AG04449 (cell line): ENCODE results near the gene CSK.

ENCODE experiments used
- CTCF ChIA-PET: fragments of 350-600 bp; formaldehyde crosslinking; extraction: SDS; loops from one replicate; lab custom pipeline; 2021; ENCODE audit warnings: antibody characterized with exemption; lab: Yijun Ruan, JAX
- POLR2A ChIA-PET: fragments of 400-600, 350-600 bp; formaldehyde crosslinking; extraction: SDS; loops from one replicate; lab custom pipeline; 2020; ENCODE audit warnings: antibody characterized with exemption, inconsistent platforms; lab: Yijun Ruan, JAX
- DNase-seq: peaks from one replicate; pipeline ENCODE4 v3.0.0-alpha.2; 2010; ENCODE audit warnings: low read depth, low spot score
- H3K4me3 ChIP-seq: 2 replicates; pipeline ENCODE4 v1.5.1; 2011; ENCODE audit warnings: low read depth, mild to moderate bottlenecking, control low read depth, low read length
- CTCF ChIP-seq: IDR thresholded peaks from one replicate; pipeline ENCODE4 v1.5.1; 2011; ENCODE audit warnings: mild to moderate bottlenecking, moderate library complexity, low read length, control low read depth, inconsistent platforms; ENCODE audit not compliant: insufficient read depth; ENCODE audit errors: missing control alignments

Gene CSK

GRCh38 chr15:74746389-74746788 lies 35.5 kb upstream of the CSK start:
- POLR2A ChIA-PET, result no interaction called here
- CTCF ChIA-PET, result interaction anchor here (1.1 to 1.8 kb wide), 2 partner anchors 111 to 114 kb away, joined by 3 to 6 read pairs; no protein-coding TSS in a partner anchor
- no peak for TF ChIP-seq CTCF
- H3K4me3 ChIP-seq, result no peak overlapping the region
- no peak for DNase-seq

- ChIA-PET CTCF (interaction anchor here (1.3 to 2.9 kb wide), 3 partner anchors 20 to 113 kb away, joined by 4 to 10 read pairs (median 8); no protein-coding TSS in a partner anchor), POLR2A (no interaction called here)
- no peak for DNase-seq
- no peak within 1 kb of the TSS for H3K4me3 ChIP-seq
- no peak for TF ChIP-seq CTCF
Observed at GRCh38 chr15:74748322-74748946, 33.4 kb upstream of the CSK start, which contains the start of gene CYP1A2. Gene CYP1A2, plus strand, starts transcription at chr15:74748845. Its CDS starts 894 bp downstream, at chr15:74749739.

GRCh38 chr15:74749832-74750231 lies 32.0 kb upstream of the CSK start:
- no peak for DNase-seq
- no peak overlapping the region for H3K4me3 ChIP-seq
- CTCF ChIA-PET, result interaction anchor here (1.0 to 2.9 kb wide), 4 partner anchors 12 to 280 kb away, joined by 3 to 10 read pairs (median 6); no protein-coding TSS in a partner anchor
- POLR2A ChIA-PET, result no interaction called here
- TF ChIP-seq CTCF, result no peak

GRCh38 chr15:74750751-74751150 lies 31.1 kb upstream of the CSK start:
- ChIA-PET POLR2A (interaction anchor here (0.6 kb wide), 1 partner anchor 111 kb away, joined by 3 read pairs; no protein-coding TSS in a partner anchor), CTCF (interaction anchor here (1.0 to 2.8 kb wide), 4 partner anchors 11 to 119 kb away, joined by 3 to 36 read pairs (median 4); no protein-coding TSS in a partner anchor)
- no peak for TF ChIP-seq CTCF
- no peak overlapping the region for H3K4me3 ChIP-seq
- DNase-seq, result no peak

- no peak for TF ChIP-seq CTCF
- CTCF ChIA-PET, result interaction anchor here (1.4 to 2.8 kb wide), 3 partner anchors 18 to 120 kb away, joined by 4 to 36 read pairs (median 5); no protein-coding TSS in a partner anchor
- DNase-seq, result no peak
- no peak overlapping the region for H3K4me3 ChIP-seq
- POLR2A ChIA-PET, result no interaction called here
Observed at GRCh38 chr15:74752011-74752410, 29.9 kb upstream of the CSK start.

GRCh38 chr15:74752531-74752930 lies 29.3 kb upstream of the CSK start:
- TF ChIP-seq CTCF, result no peak
- ChIA-PET POLR2A (no interaction called here), CTCF (interaction anchor here (1.6 to 2.8 kb wide), 3 partner anchors 18 to 121 kb away, joined by 3 to 36 read pairs (median 5); no protein-coding TSS in a partner anchor)
- DNase-seq, result peak; percentile 60
- H3K4me3 ChIP-seq, result no peak overlapping the region
